H1 (cell line): ENCODE data around the gene EGFLAM. TPM values are rescaled to one million over a fixed set of nuclear protein-coding genes. Genes with fewer than 3 reads are reported as not detected.

Source experiments
- CEBPB ChIP-seq: IDR thresholded peaks from 2 replicates; pipeline ENCODE4 v1.6.1; 2012; ENCODE audit warnings: low read depth, low read length
- KDM1A ChIP-seq: fragments of 200-600, 300-600 bp; sonication (generic); IDR thresholded peaks from 2 replicates; pipeline ENCODE4 v1.7.1; 2016; ENCODE audit warnings: mild to moderate bottlenecking, low read length, borderline replicate concordance
- TAF1 ChIP-seq: IDR thresholded peaks from 2 replicates; pipeline ENCODE4 v1.6.1; 2011; ENCODE audit warnings: mild to moderate bottlenecking, low read depth, low read length
- polyA plus RNA-seq, 7 experiments: library from polyadenylated mRNA; depleted of rRNA in 3 of 7; stranded (reverse) in 5 of 7; unstranded in 2 of 7; fragments of >200 nt in 5 of 7; fragments of 200-250 nt in 2 of 7; gene quantifications; 1 replicate in 5 of 7; 2 replicates in 1 of 7; 4 replicates in 1 of 7; pipeline versions ENCODE4 v1.2.1 to v1.2.3, GENCODE V29; 2011 to 2013; ENCODE audit warnings: missing spikeins in 2 of 7, mixed read lengths in 2 of 7
- total RNA-seq: library from RNA; stranded (reverse); fragmentation: NEBNext Ultra II Directional; extraction: Animal tissue kit (Norgen Biotek cat#: 25700); gene quantifications from 2 replicates; pipeline ENCODE4 v1.2.1, GENCODE V29; 2021

The EGFLAM gene
- total and polyA plus RNA-seq, 2 of the 8 experiments (the other 6 are each of a cell fraction or from before 2014, with no cell fraction given) = 0.20 to 0.24 TPM

GRCh38 chr5:38393636-38394035 is 135.3 kb downstream of the EGFLAM start (continued):
- TF ChIP-seq CEBPB = no peak
- TF ChIP-seq KDM1A = no peak
- TF ChIP-seq TAF1 = no peak
